Cardiac fibroblast (primary cell): ENCODE results near the gene RNF183.

Source experiments
- DNase-seq, 2 donors: peaks; one replicate each; pipeline versions ENCODE4 v3.0.0 to v3.0.0-alpha.2; 2010; ENCODE audit warnings: low read depth in 2 of 2
- H3K4me3 ChIP-seq, 2 donors: replicated peaks in 1 of 2; 1 replicate in 1 of 2; 2 replicates in 1 of 2; pipeline ENCODE4 v1.5.1; 2011; ENCODE audit warnings: low read depth in 2 of 2, low read length in 2 of 2, mild to moderate bottlenecking in 2 of 2, moderate library complexity in 1 of 2
- TF ChIP-seq, protein P1 (sequence below): IDR thresholded peaks from one replicate; pipeline ENCODE4 v1.5.1; 2011; ENCODE audit warnings: low read depth, mild to moderate bottlenecking, low read length, inconsistent platforms

Gene RNF183

DNA sequence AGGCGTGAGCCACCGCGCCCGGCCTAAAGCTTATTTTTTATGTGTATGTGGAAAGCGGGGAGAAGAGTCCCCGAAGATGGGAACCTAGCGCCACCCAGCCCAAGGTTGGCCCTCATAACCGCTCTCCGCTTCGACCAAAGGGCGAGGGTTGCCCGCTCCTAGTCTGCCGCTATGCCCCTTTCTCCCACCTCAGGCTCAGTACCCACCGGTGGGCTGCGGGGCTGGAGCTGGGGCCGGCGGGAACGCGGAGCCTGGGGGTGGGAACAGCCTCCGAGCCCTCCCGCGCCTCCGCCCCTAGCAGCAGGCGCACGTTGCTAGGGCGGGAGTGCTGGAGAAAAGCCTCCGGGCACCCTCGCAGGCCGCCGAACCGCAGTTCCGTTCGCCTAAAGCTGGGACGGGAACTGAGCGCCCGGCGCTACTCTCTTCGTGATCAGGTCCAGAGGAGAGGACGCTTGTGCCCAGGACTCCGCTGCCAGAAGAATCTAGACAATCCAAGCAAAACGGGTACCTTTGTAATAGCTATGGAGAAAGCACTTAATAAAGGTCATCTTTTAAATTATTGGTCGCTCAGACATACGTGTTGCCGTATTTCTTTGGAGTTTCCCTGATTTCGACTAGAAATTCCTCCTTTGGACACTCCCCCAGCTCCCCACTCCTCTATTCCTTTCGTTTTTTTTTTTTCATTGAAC lies 37.0 kb upstream of the RNF183 start, which contains the start of gene WDR31:
TSS of gene WDR31 (minus strand) at position 265 of the 689 bp plus-strand sequence. CDS start 8,253 bp downstream, outside the sequence.
- DNase-seq: peak; percentile 93 to 95
- peak within 1 kb of the TSS; percentile 75 to 86 for H3K4me3 ChIP-seq
- TF ChIP-seq, protein P1, sequence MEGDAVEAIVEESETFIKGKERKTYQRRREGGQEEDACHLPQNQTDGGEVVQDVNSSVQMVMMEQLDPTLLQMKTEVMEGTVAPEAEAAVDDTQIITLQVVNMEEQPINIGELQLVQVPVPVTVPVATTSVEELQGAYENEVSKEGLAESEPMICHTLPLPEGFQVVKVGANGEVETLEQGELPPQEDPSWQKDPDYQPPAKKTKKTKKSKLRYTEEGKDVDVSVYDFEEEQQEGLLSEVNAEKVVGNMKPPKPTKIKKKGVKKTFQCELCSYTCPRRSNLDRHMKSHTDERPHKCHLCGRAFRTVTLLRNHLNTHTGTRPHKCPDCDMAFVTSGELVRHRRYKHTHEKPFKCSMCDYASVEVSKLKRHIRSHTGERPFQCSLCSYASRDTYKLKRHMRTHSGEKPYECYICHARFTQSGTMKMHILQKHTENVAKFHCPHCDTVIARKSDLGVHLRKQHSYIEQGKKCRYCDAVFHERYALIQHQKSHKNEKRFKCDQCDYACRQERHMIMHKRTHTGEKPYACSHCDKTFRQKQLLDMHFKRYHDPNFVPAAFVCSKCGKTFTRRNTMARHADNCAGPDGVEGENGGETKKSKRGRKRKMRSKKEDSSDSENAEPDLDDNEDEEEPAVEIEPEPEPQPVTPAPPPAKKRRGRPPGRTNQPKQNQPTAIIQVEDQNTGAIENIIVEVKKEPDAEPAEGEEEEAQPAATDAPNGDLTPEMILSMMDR: no peak

DNA sequence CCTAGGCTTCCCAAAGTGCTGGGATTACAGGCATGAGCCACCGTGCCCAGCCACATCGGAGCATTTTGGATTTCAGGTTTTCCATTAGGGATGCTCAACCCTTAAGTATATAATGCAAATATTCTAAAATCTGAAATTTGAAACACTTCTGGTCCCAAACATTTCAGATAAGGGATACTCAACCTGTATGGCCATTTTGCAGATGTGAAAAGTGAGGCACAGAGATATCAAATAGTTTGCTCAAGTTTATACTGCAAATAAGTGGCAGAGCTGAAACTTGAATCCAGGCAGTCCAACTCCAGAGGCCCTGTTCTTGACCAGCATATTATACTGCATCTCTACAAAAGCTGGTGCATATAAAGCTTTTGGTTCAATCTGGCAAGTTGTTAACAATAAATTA lies 34.5 kb upstream of the RNF183 start:
- TF ChIP-seq, protein P1: no peak
- DNase-seq: no peak
- no peak overlapping the region for H3K4me3 ChIP-seq

DNA sequence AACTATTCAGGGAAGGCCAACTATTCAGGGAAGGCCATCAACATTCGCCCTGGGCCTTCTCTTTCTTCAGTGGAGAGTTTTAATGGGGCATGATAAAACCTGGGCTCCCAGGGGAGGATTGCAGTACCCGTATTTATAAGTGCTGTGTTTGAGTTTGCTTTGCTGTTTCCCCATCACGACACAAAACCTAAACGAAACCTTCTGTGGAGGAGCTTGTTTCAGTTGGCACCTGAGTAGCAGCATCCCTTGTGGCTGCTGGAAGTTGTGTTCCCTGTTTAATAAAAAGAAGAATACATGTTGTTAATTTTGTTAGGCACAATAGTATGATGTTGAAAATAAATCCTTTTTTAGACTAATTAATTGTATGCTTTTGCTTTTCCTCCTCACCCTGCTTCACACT lies 28.6 kb upstream of the RNF183 start:
- no peak overlapping the region for H3K4me3 ChIP-seq
- DNase-seq: no peak
- TF ChIP-seq, protein P1: no peak

DNA sequence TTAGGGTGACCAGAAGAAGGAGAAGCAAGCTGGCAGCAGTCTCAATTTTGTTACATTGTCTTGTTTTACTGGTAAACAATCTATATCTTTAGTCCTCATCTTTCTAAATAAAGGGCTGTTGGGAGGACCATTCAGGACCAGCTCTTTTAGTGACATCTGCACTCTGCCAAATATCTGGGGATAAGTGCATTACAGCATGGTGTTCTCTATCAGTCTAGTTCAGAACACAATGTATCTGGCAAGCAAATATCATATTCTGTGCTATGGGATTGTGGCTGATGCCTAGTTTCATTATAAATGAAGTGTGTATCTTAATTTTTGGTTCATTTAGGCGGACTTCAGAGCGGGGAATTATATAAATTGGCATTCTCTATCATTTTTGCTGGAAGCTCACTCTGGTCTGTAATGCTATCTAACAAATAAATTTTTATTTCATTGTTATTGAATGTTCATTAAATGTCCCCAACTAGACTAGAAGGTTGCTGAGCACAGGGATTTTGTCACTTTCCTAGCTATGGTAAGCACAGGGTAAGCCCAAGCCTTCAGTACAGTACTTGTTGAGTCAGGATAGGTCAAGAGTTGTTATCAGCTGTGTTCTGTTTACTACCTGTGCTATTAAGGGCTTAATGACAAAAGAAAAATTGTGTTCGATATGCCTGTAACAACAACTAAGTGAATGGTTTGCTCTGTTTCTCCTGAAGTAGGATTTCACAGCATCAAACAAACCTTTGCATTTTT lies 25.0 kb upstream of the RNF183 start:
- no peak overlapping the region for H3K4me3 ChIP-seq
- DNase-seq: no peak
- TF ChIP-seq, protein P1: no peak

DNA sequence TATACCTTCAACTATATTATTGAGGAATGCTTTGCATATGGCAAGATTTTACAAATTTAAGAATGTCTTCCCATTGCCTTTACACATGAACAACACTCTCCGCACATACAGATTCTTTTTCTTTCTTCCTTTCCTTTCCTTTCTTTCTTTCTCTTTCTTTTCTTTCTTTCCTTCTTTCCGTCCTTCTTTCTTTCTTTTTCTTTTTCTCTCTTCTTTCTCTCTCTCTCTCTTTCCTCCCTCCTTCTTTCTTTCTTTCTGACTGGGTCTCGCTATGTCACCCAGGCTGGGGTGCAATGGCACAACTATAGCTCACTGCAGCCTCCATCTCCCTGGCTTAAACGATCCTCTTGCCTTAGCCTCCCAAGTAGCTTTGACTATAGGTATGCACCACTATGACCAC lies 23.1 kb upstream of the RNF183 start:
- TF ChIP-seq, protein P1: no peak
- no peak overlapping the region for H3K4me3 ChIP-seq
- DNase-seq: no peak

DNA sequence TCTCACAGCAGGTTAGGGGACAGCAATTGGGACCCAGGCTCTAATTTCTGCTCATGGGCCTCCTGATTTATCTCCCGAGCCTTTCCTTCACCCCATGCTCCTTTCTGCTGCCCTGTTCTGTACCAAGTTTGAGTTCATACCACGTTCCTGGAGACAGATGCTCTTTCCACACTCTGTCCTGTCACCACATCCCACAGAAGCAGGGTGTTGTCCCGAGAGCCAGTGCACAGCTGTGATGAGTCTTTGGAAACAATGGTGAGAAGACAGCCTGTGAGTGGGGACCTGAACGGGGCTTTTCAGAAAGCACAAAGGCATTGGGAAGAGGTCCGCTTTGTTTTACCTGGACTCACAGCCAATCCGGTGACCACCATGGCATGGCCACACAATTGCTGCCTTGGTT lies 19.5 kb upstream of the RNF183 start:
- TF ChIP-seq, protein P1: no peak
- no peak for DNase-seq
- H3K4me3 ChIP-seq: no peak overlapping the region
